Stimulated activated CD4-positive, alpha-beta T cell treated with anti-CD3 and anti-CD28 coated beads, TNF-alpha, amount 100 ng/mL, for 48 hours (primary cell): ENCODE results near the gene CCBE1.
"Not testable (repeated sequence)": the region's sequence is repeated elsewhere in the genome, so short reads cannot be mapped to it uniquely, and the experiment has no call there.

Experiments used
- DNase-seq, 3 donors: peaks; one replicate each; pipeline ENCODE4 v3.0.0-alpha.2; 2020; ENCODE audit warnings: low read depth in 3 of 3

Gene CCBE1

GRCh38 chr18:59539108-59539507 is 158.1 kb downstream of the CCBE1 start:
- DNase-seq: no peak

DNA sequence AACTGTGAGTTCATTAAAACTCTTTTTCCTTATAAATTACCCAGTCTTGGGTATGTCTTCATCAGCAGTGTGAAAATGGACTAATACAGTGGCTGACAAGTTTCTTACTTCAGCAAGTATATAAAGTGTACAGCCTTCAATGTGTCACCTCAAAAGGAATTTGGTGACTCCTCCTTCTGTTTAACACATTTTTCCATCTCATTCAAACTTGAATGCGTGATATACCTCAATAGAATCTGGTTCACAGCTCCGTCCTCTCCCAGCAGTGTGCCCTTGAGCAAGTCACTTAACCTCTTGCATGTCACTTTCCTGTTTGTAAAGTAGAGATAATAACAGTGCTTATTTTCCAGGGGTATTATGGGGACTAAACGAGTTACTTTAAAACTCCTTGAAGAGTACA is 159.6 kb downstream of the CCBE1 start:
- no peak for DNase-seq

- no peak for DNase-seq
These were observed 161.1 kb downstream of the CCBE1 start for GRCh38 chr18:59536166-59536565.

DNA sequence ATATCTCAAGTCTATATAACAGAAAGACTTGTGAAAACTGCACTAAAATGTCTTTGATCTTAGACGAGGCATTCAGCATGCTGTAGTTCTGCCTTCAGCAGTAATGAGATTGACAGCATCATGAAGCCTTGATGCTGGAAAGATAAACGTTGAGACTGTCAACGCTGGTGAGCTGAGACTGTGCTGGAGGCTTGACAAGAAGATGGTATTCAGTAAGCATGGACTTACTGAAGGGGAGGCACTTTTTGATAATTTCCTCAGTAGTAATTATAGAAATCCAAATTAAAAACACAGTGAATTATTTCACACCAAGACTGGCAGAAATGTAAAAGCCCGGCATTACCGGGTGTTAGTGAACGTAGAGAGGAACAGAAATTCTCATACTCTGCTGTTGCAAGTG is 162.2 kb downstream of the CCBE1 start:
- no peak for DNase-seq

- no peak for DNase-seq
These were observed 168.4 kb downstream of the CCBE1 start for GRCh38 chr18:59528866-59529265.

- DNase-seq: no peak
These were observed 176.5 kb downstream of the CCBE1 start for GRCh38 chr18:59520562-59521355.

- no peak for DNase-seq
These were observed 178.5 kb downstream of the CCBE1 start for GRCh38 chr18:59518705-59519104.

DNA sequence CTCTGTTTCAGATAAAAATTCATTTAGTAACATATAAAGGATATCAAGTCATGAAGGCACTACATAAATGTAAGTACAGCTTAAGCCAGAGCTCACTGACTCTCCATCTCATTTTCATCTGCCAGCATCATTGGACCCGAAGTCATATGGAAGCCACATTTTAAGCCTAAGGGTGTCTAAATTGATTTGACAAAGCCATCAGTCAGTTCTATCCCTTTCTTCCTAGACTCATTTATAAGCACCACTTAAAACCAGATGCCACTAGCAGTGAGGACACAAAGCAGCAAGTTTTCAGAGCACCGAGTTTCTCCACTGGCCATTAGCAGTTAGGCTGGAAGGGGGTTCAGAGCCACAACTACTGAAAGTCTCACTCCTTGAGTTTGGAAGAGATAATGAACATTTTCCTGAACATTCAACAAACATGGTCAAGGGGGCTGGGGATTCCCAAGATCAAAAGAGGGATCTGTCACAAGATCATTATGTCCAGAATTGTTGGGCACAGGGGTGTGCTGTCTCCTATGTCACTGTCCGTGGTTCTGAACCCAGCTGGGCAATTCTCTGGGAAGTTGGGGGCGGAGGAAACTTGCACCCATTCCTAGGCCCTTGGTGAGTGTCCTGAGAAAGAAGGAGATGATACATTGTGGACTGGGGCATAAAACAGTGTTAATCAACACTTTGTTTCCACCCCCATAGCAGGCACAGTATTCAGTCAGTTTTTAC is 179.6 kb downstream of the CCBE1 start:
- DNase-seq: no peak

GRCh38 chr18:59516356-59517155 is 180.7 kb downstream of the CCBE1 start:
- no peak for DNase-seq

DNA sequence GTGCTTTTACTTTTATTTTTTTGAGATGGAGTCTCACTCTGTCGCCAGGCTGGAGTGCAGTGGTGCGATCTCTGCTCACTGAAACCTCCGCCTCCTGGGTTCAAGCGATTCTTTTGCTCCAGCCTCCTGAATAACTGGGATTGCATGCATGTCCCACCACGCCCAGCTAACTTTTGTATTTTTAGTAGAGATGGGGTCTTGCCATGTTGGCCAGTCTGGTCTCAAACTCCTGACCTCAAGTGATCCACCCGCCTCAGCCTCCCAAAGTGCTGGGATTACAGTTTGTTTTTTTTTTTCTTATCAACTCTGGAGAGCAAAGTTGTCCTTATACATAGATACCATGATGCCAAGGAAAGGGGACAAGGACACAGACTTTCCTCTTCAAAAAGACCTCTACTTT is 181.3 kb downstream of the CCBE1 start:
- not testable (repeated sequence) for DNase-seq

DNA sequence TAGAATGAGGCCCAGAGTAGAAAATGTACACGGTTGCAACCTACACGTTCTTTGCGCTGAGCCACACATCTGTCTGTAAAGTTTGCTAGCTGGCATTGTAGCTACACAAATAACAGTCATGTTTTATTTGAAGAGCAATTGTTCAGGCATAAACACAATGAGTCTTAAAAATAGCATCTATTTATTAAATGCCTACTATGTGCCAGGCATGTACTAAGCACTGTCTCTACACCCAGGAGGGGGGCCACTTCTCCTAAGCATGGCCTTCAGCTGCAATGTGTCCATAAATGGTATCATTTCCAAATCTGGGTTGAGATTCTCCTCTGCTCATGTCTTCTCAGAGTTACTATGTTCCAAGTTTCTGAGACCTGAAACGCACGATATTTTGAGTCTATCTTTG is 182.1 kb downstream of the CCBE1 start:
- no peak for DNase-seq

DNA sequence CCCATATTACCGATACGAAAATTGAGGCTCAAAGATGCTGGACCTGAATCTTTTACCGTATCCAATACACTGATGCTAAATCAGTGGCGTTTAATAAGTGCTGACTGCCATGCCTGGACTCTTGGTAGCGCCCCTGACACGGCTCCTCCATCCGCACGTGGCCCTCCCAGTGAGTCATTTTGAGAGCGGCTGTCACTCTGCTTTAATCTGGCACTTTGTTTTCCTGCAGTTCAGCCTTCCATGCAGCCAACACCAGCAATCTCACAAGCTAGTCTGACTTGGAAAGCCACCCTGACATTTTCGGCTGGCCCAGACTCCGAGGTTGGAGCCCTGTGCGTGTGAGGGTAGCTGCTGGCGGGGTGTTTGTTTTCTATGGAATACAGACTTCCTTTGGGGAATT is 183.0 kb downstream of the CCBE1 start:
- no peak for DNase-seq

- no peak for DNase-seq
These were observed 185.0 kb downstream of the CCBE1 start for GRCh38 chr18:59512025-59512755.

GRCh38 chr18:59509481-59510442 is 187.5 kb downstream of the CCBE1 start:
- no peak for DNase-seq

DNA sequence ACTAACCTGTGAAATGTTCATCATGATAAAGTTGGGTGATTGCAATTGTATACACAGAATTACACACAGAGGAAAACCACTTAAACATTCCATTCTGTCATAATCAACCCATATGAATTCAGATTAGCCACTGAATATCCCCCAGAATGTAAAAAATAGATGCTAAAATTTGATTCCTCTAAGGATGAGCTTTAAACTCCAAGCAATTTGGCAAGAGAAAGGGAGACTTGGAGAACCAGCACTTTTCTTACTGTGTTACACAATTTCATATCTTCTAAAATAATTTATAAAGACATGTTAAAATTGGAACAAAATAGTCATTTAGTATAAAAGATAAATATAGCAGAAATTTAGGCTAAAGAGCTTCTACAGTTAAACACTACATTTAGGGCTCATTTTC is 191.9 kb downstream of the CCBE1 start:
- DNase-seq: no peak

DNA sequence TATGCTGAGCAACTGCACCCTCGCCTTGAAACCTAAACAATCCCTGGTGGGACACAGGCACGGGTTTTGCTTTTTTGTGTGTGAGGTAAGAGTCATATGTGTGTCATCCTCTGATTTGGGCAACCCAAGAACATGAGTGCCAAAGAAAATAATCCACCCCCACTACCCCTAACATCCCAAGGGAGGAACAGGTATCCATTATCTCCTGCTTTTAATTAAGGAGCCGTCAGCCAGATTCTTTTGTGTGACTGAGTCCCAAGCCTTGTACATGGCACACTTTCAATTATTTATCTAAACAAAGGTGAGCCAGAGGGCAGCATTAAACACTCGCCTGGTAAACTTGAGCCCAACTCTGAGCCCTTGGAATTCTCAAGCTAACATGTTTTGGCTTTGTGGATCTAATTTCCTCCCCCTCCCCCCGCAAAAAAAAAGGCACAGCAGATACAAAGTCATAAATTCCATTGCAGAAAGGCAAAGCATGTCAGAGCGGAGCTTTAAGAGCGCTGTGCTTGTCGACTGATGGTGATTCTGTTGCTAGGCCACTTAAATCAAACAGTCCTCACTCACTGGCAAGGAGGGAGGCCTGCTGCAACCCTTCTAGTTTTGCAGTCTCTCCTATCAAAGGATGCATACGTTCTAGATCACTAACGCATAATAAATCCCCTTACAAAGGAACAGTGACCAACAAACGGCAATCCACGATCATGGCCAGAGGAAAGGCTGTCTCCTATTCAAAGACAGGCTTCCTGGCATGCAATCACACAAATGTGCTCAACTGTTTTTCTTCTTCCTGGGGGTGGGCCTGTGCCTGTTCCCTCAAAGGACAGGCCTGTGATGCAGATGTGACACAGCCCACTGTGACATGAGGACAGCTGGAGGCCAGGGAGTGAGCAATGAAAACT is 194.7 kb downstream of the CCBE1 start:
- no peak for DNase-seq

- DNase-seq: no peak
These were observed 195.3 kb downstream of the CCBE1 start for GRCh38 chr18:59501920-59502273.

- no peak for DNase-seq
These were observed 196.5 kb downstream of the CCBE1 start for GRCh38 chr18:59500765-59501164.

DNA sequence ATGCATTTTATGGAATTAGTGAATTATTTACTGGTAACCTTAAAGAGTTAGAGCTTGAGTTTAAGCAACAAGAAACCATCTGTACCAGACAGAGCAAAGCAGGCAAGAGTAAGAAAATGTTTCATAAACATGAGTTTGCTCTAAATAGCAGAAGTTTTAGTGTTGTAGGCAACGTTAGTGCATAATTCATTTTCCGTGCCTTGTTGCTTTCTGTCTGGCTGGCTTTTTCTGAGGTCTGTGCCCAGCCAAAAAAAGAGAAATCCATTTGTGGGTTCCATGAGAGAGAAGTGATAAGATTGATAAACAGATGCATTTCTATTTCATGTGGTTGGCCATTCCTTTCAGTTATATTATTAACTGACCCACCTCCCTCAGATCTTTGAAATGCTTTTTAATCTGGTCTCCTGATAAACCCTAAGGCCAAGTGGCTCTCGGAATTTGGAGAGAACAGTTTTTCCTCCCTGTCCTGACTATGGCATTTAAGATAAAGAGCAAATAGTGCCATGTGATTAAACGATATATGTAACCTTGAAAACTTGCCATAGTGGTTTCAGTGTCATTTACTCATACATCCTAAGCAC is 198.6 kb downstream of the CCBE1 start:
- DNase-seq: no peak
